Activated CD8-positive, alpha-beta memory T cell treated with anti-CD3 and anti-CD28 coated beads, Interleukin-2, amount 50 U/mL, for 4 hours (primary cell): ENCODE measurements around the gene NCOR2.

ENCODE experiments used
- DNase-seq: peaks from one replicate; pipeline ENCODE4 v3.0.0-alpha.2; 2020

Gene NCOR2

GRCh38 chr12:124573839-124574786, 6.7 kb upstream of the NCOR2 start:
- DNase-seq = no peak

- DNase-seq = no peak
Observed at GRCh38 chr12:124571556-124571955, 4.1 kb upstream of the NCOR2 start.

DNA sequence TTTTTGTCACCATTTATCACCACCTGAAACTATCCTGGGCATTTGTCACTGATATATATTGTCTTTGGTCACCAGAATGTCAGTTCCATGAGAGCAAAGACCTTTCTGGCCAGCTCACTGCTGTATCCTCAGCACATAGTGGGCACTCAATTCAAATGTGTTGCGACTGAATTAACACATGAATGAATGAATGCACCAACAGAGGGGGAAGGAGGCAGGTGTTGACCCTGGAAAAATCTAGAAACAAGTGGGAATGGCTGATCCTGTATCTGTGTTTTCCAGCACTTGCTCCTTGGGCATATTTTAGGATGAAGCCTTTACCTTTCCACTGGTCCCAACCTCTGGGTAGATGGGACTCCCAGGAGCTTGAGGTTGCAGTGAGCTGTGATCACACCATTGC, 3.4 kb upstream of the NCOR2 start:
- no peak for DNase-seq

DNA sequence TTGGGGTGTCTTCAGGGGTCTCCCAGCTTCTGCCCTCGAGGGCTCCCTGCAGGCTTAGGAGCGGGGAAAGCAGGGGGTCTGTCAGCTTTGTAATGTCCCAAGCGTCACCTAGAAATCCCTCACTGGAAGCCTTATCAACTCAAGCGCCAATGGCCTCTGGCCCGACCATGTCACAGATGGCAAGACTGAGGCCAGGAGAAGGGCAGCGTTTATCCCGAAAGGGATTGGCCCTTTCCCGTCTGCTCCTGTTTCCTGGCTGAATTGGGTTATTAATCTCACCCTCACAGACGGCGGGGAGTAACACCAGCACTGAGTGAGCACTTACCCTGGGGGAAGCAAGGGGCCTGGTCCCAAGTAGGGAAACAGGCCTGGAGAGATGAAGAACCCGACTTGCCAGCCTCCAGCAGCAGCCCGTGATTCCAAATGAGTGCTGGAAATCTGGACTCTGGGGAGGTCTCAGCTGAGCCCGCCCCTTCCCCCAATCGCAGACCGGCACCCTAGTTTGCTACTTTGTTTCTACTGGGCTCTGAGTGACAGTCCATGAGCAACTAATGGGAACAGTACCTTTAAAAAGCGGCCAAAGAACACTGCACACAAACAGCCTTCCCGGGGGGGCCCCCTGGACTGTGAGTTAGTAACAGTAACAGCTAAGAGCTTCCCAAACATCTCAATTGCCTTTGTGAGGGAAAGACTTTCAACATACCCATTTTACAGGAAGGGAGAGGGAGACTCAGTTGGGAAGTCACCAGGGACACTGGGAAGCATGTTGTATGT, 2.1 kb upstream of the NCOR2 start:
- DNase-seq = no peak

GRCh38 chr12:124568431-124569374, 1.3 kb upstream of the NCOR2 start:
- no peak for DNase-seq

GRCh38 chr12:124567673-124568373, 411 bp upstream of the NCOR2 start:
- DNase-seq = peak; percentile 86

DNA sequence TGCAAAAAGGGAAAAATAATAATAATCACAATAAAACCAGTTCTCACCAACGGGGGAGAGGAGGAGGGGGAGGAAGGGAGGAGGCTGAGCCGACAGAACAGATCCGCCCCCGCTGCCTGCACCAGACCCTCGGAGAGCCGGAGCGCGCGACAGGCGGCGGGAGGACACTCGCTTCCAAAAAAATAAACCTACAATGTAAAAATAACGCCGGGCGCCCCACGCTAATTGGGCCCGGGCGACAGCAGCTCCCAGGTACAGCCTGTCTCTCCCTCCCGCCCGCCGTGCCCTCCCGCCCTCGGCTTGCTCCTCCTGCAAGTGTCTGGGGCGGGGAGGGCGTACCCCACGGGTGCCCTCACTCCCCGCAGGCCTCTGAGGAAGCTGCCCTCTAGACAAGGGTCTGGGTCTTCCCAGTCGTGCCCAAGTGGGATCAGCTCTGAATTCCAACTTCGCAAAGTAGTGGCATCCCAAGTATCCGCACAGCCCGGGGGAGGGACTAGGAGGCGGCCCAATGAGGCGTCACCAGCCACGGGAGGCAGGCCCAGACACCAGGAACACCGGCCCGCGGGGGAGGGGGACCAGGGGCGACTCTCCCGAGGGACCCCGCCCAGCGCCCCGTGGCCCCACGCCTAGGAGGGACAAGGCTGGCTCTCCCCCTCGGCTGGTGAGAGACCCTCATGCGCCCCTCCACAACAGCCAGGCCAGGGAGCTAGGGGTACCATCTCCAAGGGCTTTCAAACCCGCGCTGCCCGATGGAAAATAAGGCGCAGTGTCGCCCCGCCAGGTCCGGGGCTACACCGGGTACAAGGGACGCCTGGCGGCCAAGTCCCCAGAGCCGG, 1.0 kb downstream of the NCOR2 start:
- peak; percentile 68 for DNase-seq

GRCh38 chr12:124565656-124566160, 1.7 kb downstream of the NCOR2 start:
- no peak for DNase-seq

DNA sequence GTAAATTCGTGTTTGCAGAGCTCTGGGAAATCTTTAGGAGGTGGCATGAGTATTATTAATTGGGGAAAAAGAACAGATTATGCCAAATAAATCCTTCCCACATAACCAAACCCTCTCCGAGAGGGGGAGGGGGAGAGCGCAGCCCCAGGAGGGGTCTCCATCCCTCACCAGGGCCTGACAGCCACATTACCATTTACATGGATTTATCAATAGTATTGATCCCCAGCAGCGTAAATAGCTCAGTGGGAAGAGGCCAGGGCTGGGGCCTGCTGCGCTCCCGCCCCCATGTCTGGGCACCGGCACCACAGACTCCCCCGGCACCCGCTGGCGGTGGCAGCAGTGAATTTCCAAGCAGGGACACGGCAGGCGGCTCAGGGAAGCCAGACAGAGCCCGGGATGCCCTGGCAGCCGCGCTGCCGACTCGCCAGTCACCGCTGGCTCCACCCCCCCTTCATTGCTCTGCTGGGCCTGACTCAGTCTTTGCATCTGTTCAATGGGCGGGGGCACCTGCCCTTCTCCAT, 2.4 kb downstream of the NCOR2 start:
- no peak for DNase-seq

- no peak for DNase-seq
Observed at GRCh38 chr12:124564232-124564958, 3.0 kb downstream of the NCOR2 start.

GRCh38 chr12:124563809-124564208, 3.6 kb downstream of the NCOR2 start:
- no peak for DNase-seq

DNA sequence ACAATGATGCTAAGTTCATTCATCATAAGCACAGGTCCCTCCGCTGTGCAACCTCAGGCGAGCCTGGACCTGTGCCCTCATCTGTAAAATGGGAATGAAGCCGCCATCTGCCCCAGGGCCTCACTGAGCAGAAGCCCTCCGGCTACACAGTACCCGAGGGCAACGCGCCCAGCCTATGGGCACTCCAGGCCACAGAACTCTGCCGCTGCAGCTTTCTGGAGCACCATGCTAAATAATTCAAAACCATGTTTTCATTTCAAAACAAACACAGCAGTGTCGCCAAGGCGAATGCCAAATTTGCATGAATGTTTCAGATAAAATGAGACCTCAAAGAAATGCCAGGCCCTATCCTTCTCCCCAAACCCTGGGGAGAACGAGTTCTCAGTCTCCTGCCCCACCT, 4.0 kb downstream of the NCOR2 start:
- DNase-seq = no peak

DNA sequence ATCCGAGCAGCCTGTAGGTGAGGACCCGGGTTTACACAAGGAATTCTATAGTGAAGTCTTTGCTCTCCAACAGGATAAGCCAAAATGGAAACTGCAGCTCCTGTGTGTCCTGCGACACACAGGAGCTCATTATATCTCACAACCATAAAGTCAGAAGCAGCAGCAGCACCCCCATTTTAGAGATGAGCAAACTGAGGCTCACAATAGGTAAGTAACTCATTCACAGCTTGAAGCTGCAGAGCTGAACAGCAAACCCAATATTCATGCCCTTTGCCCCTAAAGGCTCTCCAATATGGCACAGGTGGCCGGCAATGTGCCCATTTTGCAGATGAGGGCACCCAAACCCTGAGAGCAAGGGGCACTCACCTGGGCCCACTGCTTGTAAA, 4.6 kb downstream of the NCOR2 start:
- DNase-seq = no peak

DNA sequence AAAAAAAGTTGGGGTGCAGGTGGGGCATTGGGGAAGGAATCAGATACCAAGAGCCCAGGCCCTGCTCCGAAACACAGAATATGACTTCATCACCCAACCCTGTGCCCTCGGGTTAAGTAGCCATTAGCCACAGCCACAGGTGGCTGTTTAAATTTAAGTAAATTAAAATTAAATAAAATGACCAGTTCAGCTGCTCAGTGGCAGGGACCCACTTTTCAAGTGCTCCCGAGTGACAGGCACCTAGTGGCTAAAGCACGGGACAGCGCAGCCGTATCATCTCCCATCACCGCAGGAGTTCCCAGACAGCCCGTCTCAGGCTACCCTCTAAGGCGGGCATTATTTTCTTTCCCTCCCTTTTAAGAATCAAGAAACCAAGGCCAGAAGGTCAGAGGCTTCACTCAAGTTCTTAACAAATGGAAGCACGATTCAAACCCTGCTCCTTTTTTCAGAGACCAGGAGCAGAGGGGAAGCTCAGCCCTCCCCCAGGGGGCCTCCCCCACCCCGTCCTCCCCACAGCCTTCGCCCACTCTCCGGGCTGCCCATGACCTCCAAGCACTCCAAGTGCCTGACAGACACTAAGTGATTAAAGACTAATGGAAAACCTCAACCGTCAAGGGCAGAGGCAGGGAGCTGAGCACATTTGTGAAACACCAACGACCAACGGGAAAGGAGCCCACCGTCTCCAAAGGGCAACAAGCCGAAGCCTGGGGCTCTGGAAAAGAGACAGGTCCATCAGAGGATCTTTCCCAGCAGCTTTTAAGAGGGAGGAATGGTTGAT, 5.2 kb downstream of the NCOR2 start:
- no peak for DNase-seq

GRCh38 chr12:124561231-124561630, 6.2 kb downstream of the NCOR2 start:
- no peak for DNase-seq

- DNase-seq = no peak
Observed at GRCh38 chr12:124560146-124560890, 7.1 kb downstream of the NCOR2 start.

DNA sequence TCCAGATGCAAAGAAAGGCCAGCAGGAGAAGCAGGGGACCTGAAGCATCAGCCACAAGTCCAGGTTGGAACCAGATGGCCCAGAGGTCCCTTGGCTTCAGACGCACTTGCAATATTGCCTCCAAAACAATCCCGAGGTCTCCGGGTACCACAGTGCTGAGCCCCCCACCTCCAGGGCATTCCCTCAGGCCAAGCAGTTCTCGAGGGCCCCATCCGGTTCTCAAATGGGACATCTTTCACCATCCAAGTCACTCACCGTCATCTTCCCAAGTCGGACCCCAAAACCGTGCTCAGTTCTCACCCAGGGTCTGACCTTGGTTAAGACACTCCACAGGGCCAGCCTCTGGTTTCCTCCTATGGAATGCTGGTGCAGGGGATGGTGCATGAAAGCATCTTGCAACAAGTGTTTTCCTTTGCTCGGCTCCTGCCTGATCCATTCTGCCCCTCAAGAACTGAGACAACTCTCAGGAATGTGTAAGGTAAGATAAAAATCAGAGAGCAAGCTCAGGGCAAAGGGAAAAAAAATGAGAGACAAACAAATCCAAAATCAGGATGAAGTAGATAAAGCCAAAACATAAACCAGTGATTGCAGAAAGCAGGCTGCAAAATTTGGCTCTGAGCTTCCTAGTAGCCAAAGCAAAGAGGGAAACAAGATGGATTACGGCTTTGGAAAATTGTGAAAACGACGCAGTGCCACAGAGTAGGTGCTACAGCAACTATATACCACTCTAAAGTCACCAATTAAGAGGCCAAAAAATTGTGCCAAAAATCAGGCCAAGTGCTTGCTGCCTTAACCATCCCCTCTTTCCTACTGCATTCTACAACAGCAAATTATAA, 8.0 kb downstream of the NCOR2 start:
- no peak for DNase-seq

DNA sequence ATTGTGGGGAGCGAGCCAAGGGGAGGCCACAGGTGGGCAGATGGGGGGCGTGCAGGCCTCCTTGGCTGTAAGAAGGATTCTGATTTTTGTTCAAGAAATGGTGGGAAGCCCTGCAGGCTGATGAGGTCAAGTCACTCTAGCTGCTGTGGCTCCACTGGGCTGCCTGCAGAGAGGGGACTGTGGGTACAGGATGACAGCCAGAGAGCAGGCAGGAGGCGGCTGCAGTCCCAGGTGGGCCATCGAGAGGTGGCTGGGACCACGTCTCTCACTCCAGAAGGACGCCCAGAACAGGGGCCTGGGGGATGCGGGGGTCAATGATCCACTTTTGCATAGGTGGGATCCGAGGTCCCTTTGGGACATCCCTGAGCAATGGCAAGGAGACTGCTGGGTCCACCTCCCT, 9.1 kb downstream of the NCOR2 start:
- DNase-seq = no peak
